Neural progenitor cell (in vitro differentiated cells): ENCODE data around the gene TDRD9.

Experiments
- EZH2 ChIP-seq: fragments of 200-600 bp; sonication (generic); IDR thresholded peaks from 2 replicates; pipeline ENCODE4 v1.6.1; 2017; ENCODE audit warnings: antibody characterized with exemption, mild to moderate bottlenecking, moderate library complexity
- TF ChIP-seq, protein P1 (sequence below): fragments of 200-600 bp; sonication (generic); IDR thresholded peaks from 2 replicates; pipeline ENCODE4 v1.5.1; 2017; ENCODE audit warnings: antibody characterized with exemption, mild to moderate bottlenecking

DNA sequence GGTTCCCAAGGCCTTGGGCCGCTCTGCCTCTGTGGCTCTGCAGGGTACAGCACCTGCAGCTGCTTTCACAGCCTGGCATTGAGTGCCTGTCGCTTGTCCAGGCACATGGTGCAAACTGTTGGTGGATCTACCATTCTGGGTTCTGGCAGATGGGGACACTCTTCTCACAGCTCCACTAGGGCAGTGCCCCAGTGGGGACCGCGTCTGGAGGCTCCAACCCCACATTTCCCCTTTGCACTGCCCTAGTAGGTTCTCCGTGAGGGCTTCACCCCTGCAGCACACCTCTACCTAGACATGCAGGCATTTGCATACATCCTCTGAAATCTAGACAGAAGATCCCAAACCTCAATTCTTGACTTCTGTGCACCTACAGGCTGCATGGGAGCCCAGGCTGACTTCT is 138.0 kb downstream of the TDRD9 start:
- TF ChIP-seq, protein P1, sequence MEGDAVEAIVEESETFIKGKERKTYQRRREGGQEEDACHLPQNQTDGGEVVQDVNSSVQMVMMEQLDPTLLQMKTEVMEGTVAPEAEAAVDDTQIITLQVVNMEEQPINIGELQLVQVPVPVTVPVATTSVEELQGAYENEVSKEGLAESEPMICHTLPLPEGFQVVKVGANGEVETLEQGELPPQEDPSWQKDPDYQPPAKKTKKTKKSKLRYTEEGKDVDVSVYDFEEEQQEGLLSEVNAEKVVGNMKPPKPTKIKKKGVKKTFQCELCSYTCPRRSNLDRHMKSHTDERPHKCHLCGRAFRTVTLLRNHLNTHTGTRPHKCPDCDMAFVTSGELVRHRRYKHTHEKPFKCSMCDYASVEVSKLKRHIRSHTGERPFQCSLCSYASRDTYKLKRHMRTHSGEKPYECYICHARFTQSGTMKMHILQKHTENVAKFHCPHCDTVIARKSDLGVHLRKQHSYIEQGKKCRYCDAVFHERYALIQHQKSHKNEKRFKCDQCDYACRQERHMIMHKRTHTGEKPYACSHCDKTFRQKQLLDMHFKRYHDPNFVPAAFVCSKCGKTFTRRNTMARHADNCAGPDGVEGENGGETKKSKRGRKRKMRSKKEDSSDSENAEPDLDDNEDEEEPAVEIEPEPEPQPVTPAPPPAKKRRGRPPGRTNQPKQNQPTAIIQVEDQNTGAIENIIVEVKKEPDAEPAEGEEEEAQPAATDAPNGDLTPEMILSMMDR, result no peak
- no peak for TF ChIP-seq EZH2
